HG02973 (cell line): ENCODE data around the gene MAP3K8.
"Not testable (repeated sequence)": the region's sequence is repeated elsewhere in the genome, so short reads cannot be mapped to it uniquely, and the experiment has no call there.

Experiments used
- ATAC-seq: cut with Tn5 transposase; IDR thresholded peaks from one replicate; pipeline ENCODE4 v1.9.1; 2021; ENCODE audit warnings: moderate library complexity; ENCODE audit not compliant: unreplicated experiment

Gene MAP3K8

DNA sequence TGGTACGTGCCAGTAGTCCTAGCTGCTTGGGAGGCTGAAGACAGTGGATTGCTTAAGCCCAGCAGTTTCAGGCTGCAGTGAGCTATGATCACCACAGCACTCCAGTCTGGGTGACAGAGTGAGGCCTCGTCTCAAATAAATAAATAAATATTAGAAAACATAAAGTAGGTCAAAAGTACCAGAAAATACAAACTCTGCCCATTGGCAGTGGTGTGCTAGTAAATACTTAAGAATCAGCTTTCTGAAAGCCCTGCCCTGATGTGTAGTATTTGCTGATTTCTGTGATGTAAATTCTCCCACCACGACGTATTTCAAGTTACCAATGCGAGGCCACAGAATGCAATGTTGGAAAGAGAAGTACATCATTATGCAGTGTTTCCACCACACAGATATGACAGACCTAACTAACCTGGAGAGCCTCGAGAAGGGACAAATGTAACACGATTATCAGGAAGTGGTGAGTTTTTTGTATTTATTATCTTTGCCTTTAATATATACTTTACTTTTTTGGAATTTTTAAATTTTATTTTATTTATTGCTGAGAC, 11.8 kb upstream of the MAP3K8 start:
- no peak for ATAC-seq

DNA sequence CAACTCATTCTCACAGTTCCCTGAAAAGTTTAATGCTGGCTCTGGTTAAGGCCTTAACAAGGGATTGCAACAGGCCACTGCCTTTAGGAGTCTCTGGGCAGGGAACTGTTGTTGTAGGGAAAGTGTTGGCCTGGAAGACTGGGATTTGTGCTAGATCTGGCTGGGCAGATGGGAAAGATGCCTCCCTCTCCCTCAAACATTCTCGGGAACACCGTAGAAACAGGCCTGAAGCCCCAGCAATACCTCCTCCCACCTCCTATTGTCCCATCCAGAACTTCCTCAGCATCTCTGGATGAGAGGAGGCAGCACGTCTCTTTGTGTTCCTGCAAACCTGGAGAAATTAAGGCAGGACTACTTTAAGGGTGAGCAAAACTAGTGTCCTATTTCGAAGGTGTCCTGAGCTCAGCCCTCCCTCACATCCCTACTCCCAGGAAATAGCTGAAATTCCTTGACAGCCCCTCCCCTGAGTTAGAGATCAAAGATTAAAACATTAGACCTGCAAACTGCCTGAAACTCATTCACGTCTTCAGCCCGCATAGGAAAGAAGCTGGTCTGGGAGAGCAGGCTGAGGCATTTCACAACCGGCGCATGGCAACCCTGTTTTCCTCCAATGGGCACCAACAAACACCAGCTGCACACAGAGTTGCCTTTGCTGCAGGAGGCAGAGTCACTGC, 10.9 kb upstream of the MAP3K8 start:
- no peak for ATAC-seq

DNA sequence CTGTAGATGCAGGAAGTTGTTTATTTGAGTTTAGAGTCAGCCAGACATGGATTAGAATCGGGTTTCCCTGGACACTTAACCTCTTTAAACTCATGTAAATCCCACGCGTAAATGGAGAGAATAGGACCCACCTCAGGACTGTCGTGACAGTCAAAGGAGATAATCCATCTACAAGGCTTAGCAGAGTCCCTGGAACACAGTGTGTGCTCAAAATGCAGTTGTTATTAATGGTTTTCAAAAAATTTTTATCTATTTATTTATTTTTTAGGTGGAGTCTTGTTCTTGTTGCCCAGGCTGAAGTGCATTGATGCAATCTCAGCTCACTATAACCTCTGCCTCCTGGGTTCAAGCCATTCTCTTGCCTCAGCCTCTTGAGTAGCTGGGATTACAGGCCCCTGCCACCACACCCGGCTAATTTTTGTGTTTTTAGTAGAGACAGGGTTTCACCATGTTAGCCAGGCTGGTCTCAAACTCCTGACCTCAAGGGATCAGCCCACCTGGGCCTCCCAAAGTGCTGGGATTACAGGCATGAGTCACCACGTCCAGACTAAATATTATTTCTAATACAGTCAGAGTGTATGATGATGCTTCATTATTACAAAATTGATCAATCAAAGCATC, 10.2 kb upstream of the MAP3K8 start:
- ATAC-seq, result not testable (repeated sequence)

DNA sequence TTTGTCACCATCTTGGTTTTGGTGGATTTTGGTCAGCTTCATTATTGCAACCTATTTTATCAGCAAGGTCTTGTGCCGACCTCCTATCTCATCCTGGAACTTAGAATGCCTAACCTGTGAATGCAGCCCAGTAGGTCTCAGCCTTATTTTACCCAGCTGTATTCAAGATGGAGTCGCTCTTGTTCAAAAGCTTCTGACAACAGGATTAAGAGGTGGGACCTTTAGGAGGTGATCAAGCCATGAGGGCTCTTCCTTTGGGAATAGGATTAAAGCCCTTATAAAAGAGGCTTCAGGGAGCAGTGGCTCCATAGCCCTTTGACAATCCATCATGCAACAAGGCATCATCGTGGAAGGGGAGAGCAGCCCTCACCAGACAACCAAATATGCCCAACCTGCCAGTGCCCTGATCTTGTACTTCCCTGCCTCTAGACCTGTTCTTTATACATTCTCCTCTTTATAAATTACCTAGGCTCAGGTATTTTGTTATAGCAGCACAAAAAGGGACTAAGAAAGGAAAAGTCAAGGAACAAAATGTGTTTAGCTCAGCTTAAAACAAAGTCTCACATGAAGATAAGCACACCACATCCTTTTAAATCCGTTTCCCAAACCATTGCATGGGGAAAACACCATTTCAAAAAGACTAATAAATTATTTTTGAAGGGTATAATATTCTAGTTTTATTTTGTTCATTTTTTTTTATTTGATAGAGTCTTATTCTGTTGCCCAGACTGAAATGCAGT, 8.5 kb upstream of the MAP3K8 start:
- no peak for ATAC-seq

DNA sequence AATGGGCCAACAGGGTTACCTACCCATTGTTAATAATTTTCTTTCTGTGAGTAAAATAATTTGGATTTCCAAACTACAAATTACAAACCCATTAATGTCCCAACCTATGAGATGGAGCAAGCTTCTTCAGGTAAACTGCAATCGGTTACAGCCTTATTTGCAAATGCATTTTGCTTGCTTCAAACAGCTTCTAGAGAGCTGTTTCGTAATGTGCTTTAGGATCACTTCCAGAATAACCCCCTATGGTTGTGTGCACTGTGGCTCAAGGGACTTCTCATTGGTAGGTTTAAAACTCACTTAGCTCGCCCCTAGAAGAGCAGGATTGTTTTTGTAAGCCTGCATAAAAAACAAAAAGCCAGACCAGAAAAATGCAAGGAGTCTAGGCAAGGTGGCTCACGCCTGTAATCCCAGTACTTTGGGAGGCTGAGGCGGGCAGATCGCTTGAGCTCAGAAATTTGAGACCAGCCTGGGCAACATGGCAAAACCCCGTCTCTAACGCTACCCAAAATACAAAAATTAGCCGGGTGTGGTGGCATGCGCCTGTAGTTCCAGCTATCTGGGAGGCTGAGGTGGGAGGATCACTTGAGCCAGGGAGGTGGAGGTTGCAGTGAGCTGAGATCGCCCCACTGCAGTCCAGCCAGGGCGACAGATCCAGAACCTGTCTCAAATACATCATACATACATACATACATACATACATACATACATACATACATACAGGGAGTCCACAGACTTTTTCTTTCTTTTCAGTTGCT, 3.3 kb upstream of the MAP3K8 start:
- ATAC-seq, result no peak

DNA sequence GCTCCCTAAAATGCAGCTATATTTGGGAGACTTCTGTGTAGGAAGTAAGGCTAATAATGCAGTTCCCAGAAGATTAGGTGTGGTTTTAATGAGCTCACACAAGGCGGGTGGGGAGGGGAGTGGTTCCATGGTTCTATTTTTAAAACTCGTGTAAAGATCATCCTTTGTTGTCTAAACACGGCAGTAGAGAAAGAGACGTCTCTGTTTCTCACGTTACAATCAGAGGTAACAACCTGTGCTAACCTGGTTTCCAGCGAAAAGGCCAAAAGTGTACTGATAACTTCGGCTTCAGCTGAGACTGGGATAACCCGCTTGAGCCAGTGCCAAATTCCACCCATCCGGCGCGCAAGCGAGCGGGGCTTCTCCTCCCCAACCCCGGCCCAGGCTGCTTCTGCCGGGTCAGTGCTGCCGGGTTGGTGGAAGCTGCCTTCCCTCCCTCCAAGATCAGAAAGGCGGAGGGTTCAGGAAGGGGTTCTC, 2.5 kb upstream of the MAP3K8 start:
- no peak for ATAC-seq

DNA sequence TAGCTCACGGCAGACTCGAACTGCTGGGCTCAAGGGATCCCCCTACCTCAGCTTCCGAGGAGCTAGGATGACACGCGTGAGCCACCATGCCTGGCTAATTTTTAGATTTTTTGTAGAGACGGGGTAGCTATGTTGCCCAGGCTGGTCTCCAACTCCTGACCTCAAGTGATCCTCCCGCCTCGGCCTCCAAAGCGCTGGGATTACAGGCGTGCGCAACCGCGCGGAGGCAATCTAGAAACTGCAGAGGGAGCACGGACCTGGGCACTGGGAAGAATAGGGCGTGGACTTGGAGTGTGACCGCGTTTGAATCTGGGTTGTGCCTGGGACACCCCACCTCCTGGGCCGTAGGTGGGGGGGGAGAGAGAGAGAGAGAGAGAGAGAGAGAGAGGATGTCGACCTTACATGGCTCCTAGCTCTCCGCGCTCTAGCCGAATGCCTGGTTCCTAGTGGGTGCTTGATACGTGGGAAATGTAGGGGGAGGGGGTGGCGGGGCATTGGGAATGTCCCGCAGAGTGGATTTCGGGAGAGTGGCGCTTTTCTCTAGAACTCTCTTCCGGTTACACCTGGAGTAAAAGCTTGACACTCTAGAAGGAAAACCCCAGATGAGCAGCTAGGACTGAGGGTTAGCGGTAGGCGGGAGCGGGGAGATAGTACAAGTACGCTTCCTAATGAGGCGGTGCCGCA, 1.2 kb upstream of the MAP3K8 start:
- ATAC-seq, result no peak

DNA sequence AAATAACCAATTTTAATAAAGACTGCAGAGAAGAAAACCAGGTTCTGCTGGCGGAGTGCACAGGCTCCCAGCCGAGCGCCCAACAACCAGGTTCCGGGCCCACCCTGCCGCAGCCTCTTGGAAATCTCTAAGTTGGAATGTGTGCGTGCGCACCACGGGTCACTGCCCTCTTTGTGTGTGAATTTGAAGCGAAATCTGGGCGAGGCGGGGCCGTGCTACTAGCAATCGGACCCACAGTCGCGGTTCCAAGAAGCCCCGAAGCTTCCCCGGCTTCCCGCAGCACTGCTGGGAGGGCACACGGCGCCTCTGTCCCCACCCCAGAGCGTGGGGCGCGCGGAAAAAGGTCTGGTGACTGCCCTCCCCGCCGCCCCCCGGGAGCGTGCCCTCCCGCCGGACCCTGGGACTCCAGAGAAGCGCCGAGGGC, 666 bp upstream of the MAP3K8 start:
- peak; percentile 19 for ATAC-seq

DNA sequence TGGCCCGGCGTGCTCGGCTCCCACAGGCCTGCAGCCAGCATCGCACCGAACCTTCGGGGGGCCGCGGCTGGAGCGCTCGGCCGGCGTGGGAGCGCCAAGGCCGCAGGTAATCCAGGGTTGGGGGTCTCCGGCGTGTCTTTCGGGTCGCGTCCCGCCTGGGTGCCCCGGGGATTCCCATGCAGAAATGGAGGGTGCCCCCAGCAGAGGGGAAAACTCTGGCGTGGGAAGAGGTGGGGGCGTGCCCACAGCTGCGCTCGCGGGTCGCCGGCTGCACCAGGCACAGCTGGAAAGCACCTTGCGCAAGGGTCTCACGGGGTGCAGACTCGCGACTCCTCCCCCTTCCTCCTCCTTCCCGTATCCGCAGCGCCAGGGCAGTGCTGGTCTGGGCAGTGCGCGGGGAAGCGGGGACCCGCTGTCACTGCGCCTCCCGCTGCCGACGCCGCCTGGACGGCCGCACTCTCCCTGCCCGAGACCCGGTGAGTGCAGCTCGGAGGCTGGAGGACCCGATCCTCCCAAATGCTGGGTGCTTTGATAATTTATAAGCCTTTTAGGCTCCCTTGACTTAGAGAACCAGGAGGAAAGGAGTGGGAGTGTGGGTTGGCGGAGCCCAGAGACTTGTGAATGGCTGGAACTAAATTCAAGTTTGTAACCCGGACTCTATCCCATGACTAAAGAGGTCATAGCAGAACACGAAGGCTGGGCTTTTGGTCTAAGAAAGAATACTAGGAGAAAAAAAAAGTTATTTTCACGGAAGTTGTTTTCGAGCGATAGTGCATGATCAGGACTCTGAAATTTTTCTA, 489 bp downstream of the MAP3K8 start:
- peak; percentile 46 for ATAC-seq

DNA sequence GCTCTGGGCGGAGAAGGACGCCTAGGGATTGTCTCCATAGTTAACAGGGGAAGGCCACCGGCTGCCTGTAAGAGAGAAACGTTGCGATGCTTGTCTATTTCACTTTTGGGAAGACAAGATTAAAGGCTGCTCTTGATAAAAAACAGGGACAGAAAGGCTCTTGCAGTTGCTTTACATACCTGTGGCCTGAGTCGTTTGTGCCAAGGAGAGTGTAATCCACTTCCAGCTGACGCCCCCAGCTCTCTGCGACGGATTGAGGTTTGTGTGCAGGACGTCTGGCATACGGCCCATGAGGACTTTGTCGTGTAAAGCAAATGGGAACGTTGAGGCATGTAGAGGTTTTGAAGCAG, 1.1 kb downstream of the MAP3K8 start:
- ATAC-seq, result no peak

DNA sequence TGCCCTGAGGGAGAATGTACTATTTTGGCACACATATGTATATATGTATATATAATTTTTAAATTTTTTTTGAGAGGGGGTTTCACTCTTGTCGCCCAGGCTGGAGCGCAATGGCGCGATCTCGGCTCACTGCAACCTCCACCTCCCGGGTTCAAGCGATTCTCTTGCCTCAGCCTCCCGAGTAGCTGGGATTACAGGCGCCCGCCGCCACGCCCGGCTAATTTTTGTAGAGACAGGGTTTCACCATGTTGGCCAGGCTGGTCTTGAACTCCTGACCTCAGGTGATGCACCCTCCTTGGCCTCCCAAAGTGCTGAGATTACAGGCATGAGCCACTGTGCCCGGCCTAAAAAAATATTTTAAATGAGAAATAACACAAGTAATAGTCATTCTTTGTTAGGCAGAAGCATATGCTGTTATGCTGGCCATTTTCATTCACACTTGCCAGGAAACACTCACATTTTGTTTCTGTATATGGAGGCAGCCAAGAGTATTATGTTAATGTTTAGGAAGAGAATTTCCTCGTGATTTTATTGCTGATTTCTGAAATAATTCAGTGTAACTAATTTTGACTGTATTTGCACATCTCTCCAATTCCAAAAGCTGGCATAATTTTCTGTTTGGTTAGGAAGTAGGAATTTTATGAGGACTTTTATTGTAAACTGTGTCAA, 1.6 kb downstream of the MAP3K8 start:
- not testable (repeated sequence) for ATAC-seq

DNA sequence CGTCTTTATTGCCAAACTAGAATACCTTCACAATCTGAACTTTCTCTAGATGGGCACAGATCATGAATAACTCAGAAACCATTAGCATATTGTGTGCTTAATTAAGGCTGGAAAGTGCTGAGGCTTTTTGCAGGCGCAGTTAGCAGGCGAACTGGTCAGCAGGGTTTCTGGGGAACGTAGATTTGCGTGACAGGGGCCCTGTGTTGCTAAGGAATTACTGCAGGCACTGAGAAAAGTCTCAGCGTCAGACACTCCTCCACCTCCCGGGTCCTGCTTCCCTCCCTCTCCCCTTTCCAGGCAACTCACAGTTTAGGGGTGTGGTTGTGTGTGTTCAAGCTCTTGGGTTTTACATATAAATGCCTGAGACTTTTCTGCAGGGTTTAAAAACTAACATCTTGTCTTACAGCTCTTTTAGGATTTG, 2.2 kb downstream of the MAP3K8 start:
- ATAC-seq, result no peak

DNA sequence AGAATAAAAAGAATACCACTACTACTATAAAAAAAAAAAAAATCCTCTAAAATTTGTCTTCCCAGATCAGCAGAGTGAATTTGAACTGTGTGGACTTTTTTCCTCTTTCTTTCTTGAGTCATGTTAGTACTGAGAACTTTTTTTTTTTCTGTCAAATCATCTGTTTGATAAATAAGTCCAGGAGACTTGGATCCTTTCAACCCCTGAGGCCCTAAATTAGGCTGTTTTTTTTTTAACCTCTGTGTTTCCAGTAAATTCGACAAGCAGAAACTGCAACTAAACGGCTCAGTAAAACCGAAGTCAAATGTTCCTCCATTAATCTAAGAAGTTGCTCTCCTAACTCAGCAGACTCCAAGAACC, 2.7 kb downstream of the MAP3K8 start:
- no peak for ATAC-seq

DNA sequence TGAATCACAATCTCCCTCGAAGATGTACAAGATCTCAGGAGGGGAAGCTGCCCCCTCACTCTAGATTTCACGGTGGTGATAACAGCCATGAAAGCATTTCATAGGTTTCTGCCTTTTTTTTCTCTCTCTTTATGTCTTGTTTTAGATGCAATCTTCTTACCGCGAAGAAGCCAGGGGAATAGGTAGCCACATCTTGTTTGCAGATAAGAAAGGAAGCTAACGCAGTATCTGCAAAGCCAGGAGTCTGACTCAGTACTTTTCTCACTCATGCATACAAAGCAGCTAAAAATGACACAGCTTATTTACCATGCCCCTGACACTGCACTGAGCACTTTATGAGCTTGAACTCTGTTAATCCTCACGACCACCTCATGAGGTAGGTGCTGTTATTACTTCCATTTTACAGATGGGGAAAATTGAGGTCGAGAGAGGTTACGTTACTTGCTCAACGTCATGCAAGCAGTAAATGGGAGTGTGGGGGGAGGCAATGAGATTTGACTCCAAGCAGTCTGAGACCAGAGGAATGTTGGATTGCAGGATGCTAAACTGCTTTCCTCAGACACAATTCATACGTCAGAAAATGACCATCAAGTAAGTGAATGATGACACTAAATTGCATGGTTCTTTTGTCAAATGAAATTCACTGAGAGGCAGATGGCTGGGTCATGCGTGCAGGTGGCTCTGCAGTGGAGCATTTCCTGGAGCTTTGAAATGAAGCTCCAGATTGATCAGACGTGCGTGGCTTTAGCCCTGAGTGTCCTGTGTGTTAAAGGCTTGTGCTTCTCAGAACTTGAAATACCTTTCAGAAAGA, 3.3 kb downstream of the MAP3K8 start:
- no peak for ATAC-seq

DNA sequence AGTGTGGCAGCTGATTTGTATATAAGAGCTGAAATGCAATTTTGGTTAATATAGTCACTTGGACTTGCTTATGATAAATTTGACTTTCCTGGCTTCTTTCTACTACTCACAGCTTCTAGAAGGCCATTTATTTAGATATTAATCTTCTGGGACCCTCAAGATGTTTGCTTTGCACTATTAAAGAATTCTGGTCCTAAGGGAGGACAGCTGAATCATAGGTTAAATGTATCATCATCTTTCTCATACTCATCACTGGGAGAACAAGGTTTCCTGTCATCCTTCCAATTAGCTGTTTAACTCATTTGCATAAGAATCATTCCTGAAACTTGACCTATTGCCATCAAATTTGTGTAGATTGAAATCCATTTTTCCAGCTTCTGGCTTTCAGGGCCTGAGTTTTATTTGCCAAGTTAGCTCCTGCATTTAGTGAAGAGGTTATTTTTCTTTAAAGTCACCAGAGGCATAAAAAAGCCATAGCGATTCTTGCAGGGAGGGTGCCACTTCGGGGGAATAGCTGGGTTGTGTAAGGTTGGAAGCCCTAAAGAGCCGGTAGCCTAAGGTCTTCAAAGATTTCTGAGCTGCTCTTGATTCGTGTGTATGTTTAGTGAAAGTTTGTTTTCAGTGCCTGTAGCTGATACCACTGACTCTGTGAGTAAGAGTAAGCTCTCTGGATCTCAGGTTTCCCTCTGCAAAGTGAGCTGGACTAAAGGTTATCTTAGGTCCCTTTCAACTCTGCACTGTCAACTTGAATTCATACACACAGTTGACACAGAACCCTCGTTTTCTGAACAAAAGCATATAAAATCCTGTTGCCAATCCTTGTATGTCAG, 4.3 kb downstream of the MAP3K8 start:
- no peak for ATAC-seq

DNA sequence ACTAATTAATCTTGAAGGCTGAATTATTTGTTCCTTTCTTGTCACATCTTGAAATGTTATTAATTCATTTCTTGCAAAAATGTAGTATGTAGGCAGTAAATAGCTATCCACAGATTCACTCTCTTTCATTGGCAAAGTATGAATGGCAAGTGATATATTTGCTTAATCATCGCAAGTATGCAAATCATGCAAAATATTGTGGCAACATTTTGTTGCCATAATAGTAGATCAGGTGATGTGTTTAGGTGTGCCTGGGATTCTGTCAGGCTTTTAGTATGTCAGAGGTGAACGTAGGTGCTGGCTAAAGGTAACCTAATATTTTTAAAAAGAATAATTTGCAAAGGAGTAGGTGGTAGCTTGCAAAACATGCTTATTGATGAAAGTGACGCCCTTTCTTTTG, 5.9 kb downstream of the MAP3K8 start:
- ATAC-seq, result no peak

DNA sequence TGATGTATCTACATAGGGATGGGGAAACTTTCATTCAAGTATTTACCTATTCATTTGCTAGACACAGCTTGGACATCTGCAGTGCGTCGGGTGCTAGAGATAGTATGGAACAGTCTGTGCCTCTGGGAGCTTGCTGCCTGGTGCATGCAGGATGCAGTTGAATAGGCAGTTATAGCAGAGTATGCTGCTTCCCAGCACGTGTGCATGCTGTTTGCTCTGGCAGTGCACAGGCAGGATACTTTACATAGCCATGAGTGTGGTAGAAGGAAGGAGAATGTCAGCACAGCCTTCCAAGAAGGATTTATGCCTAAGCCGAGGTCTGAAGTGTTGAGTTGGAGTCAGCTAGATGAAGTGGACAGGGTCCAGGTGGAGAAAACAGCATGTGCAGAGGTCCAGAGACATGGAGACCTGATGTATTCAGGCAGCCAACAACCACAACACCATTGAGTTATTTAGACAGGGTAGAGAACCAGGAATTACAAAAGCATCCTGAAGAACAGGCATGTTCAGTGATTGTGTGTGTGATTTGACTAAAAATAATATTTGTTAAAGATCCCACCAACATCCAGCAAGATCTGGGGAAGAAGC, 8.1 kb downstream of the MAP3K8 start:
- ATAC-seq, result no peak
